A204.1 (cell line): ENCODE data around the gene MBD1.
"Not testable (repeated sequence)": the region's sequence is repeated elsewhere in the genome, so short reads cannot be mapped to it uniquely, and the experiment has no call there.

Source experiments
- FAIRE-seq: peaks from 2 replicates; lab custom pipeline; 2012; peaks lifted over from hg19 to GRCh38; lab: Jason Lieb, UNC

The MBD1 gene

GRCh38 chr18:50273203-50274043 lies 7.9 kb downstream of the MBD1 start:
- no peak for FAIRE-seq

GRCh38 chr18:50272568-50272967 lies 8.8 kb downstream of the MBD1 start:
- FAIRE-seq, result no peak

- no peak for FAIRE-seq
These were observed 13.1 kb downstream of the MBD1 start for GRCh38 chr18:50268022-50268747.

GRCh38 chr18:50266248-50266704 lies 15.0 kb downstream of the MBD1 start, which contains the start of gene CFAP53:
Gene CFAP53, minus strand, starts transcription at chr18:50266495. Its CDS starts 91 bp downstream, at chr18:50266404.
- FAIRE-seq, result peak; percentile 19

GRCh38 chr18:50262977-50263376 lies 18.3 kb downstream of the MBD1 start:
- no peak for FAIRE-seq

- FAIRE-seq, result no peak
These were observed 30.4 kb downstream of the MBD1 start for GRCh38 chr18:50250935-50251334.

GRCh38 chr18:50249576-50249975 lies 31.7 kb downstream of the MBD1 start:
- no peak for FAIRE-seq

- FAIRE-seq, result no peak
These were observed 33.8 kb downstream of the MBD1 start for GRCh38 chr18:50247561-50247960.

GRCh38 chr18:50241768-50242167 lies 39.6 kb downstream of the MBD1 start:
- FAIRE-seq, result not testable (repeated sequence)

- no peak for FAIRE-seq
These were observed 41.2 kb downstream of the MBD1 start for GRCh38 chr18:50240080-50240563.

GRCh38 chr18:50232419-50232818 lies 48.9 kb downstream of the MBD1 start:
- FAIRE-seq, result no peak

- FAIRE-seq, result no peak
These were observed 49.7 kb downstream of the MBD1 start for GRCh38 chr18:50231621-50232020.

- not testable (repeated sequence) for FAIRE-seq
These were observed 61.1 kb downstream of the MBD1 start for GRCh38 chr18:50220249-50220648.
